Heart left ventricle (tissue), 13 donors: ENCODE results near the gene ADGRB3.

Experiments used
- CTCF ChIP-seq, 12 donors: fragments of 200-600 bp; sonication (generic) in 4 of 12; IDR thresholded peaks; one replicate each; pipeline versions ENCODE4 v1.5.0 to v1.8.0; 2018 to 2022; ENCODE audit warnings: antibody characterized with exemption in 12 of 12, mild to moderate bottlenecking in 5 of 12
- POLR2A ChIP-seq, 2 donors: fragments of 450-650 bp; IDR thresholded peaks; one replicate each; pipeline ENCODE4 v1.6.1; 2017; ENCODE audit warnings: antibody characterized with exemption in 2 of 2, mild to moderate bottlenecking in 2 of 2, moderate library complexity in 2 of 2
- donor health status: ischemic (EF 13 %, LVEDD 7.1; RV severe dilation, severe dysfunction).
- donor health status: DM: no; HTN: yes; CAD: no.
- donor health status: DM: no; HTN: no; CAD: no.
- donor health status: ischemic (EF 25% LVEDD 6.9; RV normal size, moderate dysfunction).
- donor health status: ischemic (EF 25% LVEDD 5.7; RV mildly dilated, moderate dysfunction).
- donor health status: ischemic (EF 35%, LVEDD 5.7; RV mildly dilated, moderate dysfunction).
- donor health status: nonischemic (EF 11% LVEDD 7.7; RV severe dilation, severe dysfunction).
- donor health status: DM: yes; HTN: yes; CAD: no.
- donor health status: PGD.
- donor health status: ischemic (EF 29% LVEDD 5.4; RV normal size, mild dysfunction).
- donor health status: nonischemic (EF 23%, LVEDD 6.1; RV moderate dilation, normal function).

GRCh38 chr6:68757821-68758220, 122.7 kb downstream of the ADGRB3 start:
- TF ChIP-seq CTCF (IDR thresholded peaks at IDR 0.05) (no peak), POLR2A (IDR thresholded peaks at IDR 0.05) (no peak)
